Epidermal melanocyte (primary cell): ENCODE data around the gene MTMR10.

Source experiments
- DNase-seq: peaks from one replicate; pipeline ENCODE4 v3.0.0; 2011; ENCODE audit warnings: low spot score; ENCODE audit not compliant: insufficient read length

Gene MTMR10

DNA sequence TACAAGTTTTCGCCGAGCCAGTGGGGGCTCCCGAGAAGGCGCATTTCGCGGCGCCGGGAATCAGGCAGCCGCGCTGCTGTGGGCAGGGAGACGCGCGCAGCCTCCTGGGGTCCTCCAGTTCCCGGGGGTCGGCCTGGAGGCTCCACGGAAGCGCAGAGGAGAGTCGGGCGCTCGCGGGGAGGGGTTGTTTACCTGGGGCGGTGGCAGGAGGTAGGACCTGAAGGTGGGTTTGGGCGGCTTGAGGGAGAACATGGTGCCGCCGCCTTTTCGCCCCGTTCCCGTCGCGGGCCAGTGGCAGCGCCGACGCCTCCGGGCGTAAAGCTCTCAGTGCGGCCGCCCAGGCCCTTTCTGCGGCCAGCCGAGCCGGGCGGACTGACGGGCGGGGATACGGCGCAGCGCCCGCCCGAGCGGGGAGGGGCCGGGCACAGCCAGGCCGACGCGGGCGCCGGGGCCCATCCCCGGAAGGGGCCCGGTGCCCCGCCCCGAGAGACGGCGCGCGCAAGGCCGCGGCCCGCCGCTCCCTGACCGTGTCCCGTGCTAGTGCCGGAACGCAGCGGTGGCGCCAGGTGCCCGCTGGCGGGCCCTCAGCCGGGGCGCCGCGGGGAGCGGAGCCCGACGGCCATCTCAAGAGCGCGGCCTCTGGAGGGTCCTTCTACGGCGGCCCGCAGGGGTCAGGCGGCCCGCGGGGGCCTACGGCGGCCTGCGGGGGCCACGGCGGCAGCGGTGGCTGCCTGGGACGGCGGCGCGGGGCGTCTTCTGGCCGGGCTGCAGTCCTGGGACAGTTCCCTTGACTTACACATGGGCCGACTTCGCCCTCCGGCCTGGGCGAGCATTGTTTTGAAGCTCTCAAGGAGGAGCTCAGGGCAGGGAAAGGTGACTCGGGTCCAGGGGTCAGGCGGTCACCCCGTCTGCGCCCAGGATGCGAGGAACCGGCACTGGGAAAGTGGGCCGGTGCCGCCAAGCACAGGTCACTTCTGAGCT, at the start of gene MTMR10:
TSS of gene MTMR10 (minus strand) at position 374 of the 981 bp plus-strand sequence. CDS start at position 252, 122 bp downstream.
- DNase-seq: peak; percentile 64

GRCh38 chr15:31040611-31041010, 49.2 kb upstream of the MTMR10 start:
- DNase-seq: no peak

DNA sequence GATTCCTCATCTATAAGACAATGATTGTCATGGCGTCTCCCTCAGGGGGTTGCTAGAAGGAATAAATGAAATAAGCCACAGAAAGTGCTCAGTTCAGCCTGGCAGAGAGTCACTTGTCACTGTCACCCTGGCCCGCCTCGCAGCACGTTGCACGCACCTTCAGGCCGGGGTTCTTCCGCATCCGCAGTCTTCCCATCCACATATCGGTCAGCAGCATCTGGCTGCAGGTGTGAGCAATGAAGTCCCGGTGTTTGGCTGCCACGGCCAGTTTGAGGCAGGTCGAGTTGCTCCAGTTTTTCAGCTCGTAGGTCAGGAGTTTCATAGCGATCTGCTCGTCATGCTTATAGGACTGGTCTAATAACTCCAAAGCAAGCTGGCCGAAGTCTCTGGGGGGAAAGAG, 48.5 kb upstream of the MTMR10 start:
- DNase-seq: no peak

- DNase-seq: no peak
Observed at GRCh38 chr15:31037731-31038477, 46.5 kb upstream of the MTMR10 start.

GRCh38 chr15:31036783-31037182, 45.4 kb upstream of the MTMR10 start:
- DNase-seq: no peak

DNA sequence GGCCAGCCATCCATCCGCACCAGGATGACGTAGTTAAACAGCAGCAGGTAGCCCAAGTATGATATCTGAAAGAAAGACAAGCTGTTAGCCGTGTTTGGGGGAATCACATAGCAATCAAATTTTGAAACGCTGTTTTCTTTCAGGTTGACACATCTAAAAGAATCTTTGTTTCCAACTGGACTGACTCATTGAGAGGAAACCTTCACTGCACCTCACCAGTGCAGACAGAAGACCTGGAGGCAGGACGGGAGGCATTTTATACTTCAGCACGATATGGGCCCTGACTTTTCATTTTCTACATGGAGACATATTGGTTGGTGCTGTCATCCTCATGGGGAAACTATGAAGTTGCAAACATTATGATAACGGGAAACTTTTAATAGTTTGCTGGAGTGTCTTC, 44.2 kb upstream of the MTMR10 start:
- no peak for DNase-seq

DNA sequence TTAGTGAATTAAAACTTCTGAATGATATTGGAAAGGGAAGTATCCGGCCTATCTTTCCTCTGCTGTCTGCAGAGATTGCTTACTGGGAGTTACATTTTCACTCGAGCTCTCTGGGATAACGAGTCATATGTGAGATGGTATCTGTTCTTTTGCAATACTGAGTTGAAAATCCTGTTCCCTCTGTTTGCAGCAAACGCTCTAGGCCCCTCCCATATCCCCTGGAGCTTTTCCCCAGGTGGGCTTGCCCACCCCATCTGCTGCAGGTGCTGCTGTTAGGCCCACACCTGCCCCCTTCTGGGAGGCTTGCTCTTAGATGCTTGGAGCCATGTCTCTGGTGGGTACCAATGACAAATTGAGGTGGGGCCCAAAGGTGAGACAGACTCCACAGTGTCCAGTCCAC, 42.7 kb upstream of the MTMR10 start:
- DNase-seq: no peak

DNA sequence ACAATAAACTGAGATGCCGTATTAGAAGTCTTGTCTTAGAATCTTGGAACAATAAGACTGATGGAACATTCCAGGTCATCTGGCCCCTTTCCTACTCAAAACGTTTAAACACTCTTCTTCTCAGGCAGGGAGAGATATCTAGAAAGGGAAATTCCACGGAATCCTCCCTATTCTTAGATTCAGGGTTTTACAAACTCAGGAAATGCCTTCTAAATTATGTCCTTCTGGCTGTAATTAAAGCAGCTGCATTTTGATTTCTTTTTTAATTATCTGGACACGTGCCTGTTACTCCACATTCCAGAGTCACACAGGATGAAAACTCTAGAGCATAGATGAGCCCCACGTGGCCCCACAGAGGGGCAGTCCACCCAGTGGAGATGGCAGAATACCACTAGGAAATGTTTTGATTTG, 41.5 kb upstream of the MTMR10 start:
- DNase-seq: peak; percentile 29

DNA sequence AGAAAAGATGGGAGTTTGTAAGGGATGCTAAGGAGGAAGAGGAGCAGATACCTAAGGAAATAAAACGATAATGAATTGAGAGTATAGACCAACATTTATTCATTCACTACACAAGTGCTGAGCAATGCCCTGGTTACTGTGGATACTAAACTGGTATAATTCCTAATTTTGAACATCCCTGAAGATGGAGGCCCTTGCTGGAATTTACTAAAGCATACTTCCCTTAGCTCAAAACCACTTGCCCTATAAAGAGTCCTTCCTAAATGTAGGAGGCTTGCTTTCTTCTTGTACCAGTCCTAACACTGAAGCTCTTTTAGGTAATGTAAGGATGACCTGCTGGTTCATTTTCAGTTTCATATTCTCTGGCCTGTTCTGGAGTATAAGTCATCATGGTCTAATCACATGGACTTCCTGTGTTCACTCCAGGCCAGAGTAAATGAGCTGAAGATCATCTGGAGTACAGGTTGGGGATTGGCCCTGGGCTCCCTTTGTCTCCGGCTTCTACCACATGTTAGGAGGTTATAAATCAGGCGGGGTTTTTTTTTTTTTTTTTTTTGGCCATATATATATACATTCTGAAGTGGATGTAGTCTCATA, 40.1 kb upstream of the MTMR10 start:
- DNase-seq: no peak

GRCh38 chr15:31027910-31028578, 36.6 kb upstream of the MTMR10 start:
- no peak for DNase-seq

GRCh38 chr15:31025996-31026395, 34.6 kb upstream of the MTMR10 start:
- no peak for DNase-seq

GRCh38 chr15:31024979-31025378, 33.6 kb upstream of the MTMR10 start:
- no peak for DNase-seq

DNA sequence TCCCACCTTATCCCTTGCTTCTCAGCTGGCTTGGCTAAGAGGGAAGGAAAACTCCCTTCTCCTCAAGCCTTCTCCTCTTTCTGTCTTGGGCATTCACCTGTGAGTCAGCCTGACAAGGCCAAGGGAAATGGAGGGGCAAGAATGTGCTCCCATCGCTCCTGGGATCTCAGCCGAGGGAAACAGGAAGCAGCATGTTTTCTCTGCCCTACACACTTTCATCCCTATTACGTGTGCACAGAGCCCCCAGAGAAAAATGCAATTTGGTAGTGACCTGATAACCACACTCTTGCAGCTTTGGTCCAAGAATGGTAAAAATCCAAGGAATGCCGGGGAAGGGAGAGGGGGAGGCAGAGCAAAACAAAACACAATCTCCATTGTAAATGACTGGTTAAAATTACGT, 32.9 kb upstream of the MTMR10 start:
- DNase-seq: peak; percentile 60

DNA sequence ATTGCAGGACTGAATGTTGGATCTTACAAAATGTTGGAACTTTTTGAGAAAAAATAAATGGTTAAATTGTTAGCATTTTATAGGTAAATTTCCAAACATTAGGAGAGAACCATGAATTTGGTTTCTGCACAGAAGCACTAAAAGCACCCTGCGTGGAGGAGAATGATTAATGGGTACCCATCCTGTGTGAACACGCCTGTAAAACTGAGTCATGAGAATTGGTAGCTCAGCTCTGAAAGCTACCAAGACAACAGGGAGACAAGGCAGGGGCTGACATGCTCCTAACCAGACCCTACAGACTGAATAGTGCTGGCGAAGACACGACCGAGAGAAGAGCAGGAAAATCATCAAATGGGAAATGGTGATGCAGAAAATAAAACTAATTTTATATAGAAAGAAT, 32.4 kb upstream of the MTMR10 start:
- no peak for DNase-seq

DNA sequence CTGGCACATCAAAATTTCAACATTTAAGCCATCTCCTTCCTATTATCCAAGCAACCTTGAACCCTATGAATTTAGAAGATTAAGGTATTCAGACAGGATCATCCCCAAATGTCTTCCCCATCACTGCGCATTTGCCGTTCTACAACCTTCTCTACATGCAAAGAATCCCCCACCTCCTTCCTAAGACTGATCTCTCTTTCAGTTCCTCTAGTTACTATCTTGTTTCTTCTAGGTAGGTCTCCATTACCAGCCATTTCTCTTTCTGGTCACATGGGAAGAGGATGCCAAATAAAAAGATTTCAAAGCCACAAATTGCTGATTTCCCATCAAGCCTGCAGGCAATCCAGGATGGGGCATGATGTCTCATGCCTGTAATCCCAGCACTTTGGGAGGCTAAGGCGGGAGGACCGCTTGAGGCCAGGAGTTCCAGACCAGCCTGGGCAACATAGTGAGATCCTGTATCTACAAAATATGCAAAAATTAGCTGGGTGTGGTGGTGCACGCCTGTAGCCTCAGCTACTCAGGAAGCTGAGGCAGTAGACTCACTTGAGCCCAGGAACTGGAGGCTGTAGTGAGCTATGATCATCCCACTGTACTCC, 29.7 kb upstream of the MTMR10 start:
- no peak for DNase-seq

DNA sequence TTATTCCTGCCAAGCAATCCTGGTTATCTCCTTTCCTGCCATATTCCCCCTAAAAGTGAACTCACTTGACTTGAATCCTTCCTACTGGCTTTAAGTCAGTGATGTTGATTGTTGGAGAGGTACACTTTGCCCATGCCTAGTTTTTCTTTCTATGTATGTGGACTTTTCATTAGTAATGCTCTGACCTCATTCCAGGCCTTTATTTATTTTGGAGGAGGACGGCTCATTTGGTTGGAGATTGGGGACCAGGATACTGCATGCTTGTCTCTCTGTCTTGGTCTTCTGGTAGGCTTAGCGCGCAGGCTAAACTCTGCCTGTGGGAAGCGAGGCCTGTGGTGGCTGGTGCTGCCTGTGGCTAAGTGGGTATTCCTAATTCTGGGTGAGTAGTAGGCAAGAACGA, 29.1 kb upstream of the MTMR10 start:
- DNase-seq: no peak

DNA sequence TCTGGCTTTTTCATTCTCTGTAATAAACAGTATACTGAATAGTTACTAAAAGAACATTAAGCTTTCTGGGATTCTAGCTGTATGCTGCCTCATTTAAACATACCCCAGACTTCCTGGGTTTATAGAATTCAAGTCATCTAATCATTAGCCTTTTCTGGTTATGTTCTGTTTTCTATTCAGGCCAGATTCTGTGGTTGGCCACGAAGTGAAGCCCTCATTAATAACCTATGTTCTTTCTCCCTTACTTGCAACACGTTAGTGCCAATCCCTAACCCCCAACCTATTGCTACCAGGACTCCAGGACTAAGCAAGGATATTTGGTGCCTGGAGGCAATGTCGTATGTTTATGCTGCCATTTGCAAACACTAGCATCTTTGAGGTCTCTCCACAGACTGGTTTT, 28.6 kb upstream of the MTMR10 start:
- no peak for DNase-seq

DNA sequence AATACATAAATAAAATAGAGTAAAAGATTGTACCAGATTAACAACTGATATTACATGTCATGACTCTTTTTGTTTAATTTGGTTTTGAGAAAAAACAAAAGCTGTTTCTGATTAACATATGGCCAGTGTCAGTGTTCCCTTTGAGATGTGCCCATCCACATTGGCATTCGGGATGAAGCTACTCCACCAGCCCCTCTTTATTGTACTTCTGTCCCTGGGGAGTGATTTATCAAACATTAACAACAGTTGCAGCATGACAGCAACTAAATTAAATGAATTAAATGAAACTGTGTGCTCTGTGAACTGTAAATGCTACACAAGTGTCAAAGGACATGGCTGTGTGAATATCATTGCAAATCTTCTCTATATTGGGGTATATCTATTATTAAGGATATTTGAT, 25.9 kb upstream of the MTMR10 start:
- no peak for DNase-seq

- DNase-seq: no peak
Observed at GRCh38 chr15:31016446-31016915, 25.1 kb upstream of the MTMR10 start.

DNA sequence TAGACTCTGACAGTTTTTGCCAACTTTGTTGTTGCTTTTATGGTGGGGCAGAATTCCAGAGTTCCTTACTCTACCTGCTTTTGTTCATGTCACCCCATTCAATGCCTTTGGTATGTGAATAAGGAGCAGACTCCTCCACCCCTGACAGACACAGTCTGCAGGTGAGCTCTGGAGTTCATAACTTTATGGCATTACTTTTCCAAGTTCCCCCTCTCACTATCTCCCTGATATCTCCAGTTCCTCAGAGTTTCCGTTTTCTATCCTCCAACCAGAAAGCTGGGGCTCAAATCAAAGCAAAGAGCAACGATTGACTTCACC, 23.1 kb upstream of the MTMR10 start:
- no peak for DNase-seq
